G401.6 (cell line): ENCODE results near the gene TAS2R14.

ENCODE experiments used
- FAIRE-seq: peaks from 2 replicates; lab custom pipeline; 2012; peaks lifted over from hg19 to GRCh38; lab: Jason Lieb, UNC

Gene TAS2R14

GRCh38 chr12:10904686-10905085 lies 34.4 kb downstream of the TAS2R14 start:
- FAIRE-seq, result no peak

GRCh38 chr12:10901427-10901826 lies 37.6 kb downstream of the TAS2R14 start:
- FAIRE-seq, result no peak

GRCh38 chr12:10900972-10901371 lies 38.1 kb downstream of the TAS2R14 start:
- no peak for FAIRE-seq

GRCh38 chr12:10900530-10900929 lies 38.5 kb downstream of the TAS2R14 start:
- FAIRE-seq, result no peak

GRCh38 chr12:10896854-10897253 lies 42.2 kb downstream of the TAS2R14 start:
- FAIRE-seq, result no peak

GRCh38 chr12:10891937-10892336 lies 47.1 kb downstream of the TAS2R14 start:
- no peak for FAIRE-seq

GRCh38 chr12:10889226-10889625 lies 49.8 kb downstream of the TAS2R14 start:
- no peak for FAIRE-seq
